Stimulated activated CD4-positive, alpha-beta T cell treated with anti-CD3 and anti-CD28 coated beads, Interleukin-15, amount 100 ng/mL, for 1 hour (primary cell): Measurements from ENCODE around the gene GFM1.
A peak's percentile ranks its signal among the peaks of the same experiment; 100 is the strongest.

Source experiments
- DNase-seq, 2 donors: peaks; one replicate each; pipeline ENCODE4 v3.0.0-alpha.2; 2020; ENCODE audit warnings: low read depth in 1 of 2, low spot score in 1 of 2

Gene GFM1

DNA sequence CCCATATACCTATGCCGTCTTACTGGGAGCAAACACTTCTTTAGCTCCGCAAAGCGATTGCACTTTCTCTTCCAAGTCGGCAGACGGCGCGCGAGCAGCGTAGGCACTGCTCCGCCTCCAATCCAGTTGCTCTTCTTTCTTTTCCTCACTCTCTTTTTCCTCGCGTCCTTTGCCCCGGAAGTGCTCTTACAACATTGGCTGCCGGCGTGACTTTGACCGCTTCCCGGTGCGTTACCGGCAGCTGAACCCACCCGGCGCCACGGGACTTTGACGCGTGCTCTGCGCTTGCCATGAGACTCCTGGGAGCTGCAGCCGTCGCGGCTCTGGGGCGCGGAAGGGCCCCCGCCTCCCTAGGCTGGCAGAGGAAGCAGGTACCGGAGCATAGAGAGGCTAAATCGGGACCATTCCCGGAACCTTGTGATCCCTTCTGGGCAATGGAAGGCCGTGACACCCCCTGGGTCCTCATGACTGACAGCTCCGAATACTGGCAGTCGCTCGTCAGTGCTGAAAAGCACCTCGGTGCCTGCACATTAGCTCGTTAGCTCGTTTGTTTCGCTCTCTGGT, at the start of gene GFM1:
Gene GFM1 (plus strand): TSS at position 183 of the 564 bp plus-strand sequence. CDS start 108 bp downstream, at position 291.
- peak; percentile 67 to 73 for DNase-seq

DNA sequence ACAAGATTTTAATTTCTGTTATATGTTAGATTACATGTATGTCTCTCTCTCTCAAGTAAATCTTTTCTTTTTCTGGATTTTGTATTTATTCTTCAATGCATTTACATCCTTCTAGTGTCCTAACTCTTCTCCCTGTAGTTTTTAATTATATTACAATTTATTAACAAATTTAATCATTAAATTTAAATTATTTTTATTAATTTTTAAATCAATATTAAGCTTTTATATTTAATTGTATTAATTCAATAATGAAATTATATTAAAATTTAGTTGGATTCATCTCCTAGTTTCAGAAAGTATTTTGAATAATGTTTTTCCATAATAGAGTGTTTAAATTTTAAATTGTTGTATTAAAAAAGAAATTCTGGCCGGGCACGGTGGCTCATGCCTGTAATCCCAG, 43.5 kb upstream of the GFM1 start:
- no peak for DNase-seq

DNA sequence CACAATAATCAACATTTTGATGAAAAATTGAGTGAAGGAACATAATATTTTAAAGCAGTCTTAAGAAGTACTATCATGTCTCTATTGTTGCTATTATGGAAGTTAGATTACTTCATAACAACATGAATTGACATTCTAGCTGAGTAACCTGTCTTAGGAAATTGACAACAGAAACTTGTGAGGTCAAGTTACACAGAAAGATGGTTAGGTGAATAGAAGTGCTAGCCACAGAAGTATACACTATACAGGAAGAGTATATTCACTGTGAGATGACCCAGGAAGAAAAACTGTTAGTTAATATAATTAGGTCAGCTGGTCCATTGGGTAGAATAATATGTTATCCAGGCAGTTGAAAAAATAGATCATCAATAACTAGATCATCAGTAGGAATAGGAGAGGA, 42.1 kb upstream of the GFM1 start:
- DNase-seq: no peak

DNA sequence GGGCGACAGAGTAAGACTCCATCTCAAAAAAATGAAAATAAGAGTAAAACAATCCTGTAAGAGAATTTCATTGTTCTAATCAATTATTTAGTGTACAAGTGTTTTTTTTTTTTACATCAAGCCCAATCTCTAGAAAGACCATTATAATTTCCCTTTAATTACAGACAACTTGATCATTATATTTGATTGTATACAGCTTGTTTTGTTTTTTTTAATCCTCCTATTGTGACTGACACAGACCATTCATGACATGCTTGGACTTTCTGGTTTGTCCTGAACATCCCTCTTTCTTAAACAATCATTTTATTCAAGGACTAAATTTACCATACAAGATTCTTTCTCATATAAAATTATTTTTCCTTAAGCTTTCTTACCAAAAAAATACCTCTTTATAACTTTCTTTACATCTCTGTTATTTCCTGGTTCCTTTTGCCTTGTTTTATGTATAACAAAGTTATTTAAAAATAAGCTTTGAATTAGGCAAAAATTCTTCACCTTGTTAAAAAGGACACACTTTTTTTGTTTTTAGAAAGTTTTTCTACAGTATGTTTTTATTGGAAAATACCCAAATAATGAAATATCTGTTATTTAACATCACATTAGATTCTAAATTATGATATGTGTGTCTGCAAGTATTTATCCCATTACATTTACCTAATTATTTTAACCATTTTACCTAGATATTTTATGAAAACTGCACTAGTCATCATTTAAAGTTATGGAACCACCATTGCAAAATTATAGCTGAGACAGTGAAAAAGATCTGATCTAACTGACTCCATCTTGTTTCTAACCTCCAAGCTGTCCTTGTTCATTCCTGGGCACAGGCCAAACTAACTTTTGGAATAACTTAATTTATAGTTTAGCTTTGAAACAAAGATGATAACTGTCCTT, 26.1 kb upstream of the GFM1 start:
- no peak for DNase-seq

DNA sequence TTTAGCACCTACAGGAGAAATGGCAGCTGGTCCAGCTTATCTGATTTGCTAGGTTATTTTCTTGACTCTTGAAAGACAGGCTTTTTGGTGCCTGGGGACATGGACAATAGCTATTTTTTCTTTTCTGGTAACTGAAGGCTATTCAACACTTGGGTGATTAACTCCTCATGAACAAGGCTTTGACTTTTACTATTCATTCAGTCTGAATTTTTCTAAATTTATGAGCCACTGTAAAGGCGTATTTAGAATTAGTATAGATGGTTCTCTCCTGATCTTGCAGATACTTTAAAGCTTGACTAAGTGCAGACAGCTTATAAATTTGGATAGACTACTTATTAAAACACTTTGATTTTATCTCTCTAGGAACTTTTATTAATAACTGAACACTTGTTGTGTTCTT, 18.4 kb upstream of the GFM1 start:
- no peak for DNase-seq

DNA sequence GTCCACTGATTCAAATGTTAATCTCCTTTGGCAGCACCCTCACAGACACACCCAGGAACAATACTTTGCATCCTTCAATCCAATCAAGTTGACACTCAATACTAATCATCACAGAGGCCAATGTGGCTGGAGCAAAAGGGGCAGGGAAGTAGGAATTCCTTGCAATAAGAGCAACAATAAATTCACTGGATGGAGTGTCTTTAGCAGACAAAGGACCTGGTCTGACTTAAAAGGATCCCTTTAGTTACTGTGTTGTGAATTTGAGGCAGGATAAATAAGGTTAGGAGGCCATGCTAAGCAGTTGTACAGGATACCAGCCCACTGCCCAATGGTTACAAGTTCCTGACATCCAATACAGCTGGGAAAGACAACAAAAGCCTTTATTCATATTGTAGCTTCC, 12.3 kb upstream of the GFM1 start:
- DNase-seq: no peak

DNA sequence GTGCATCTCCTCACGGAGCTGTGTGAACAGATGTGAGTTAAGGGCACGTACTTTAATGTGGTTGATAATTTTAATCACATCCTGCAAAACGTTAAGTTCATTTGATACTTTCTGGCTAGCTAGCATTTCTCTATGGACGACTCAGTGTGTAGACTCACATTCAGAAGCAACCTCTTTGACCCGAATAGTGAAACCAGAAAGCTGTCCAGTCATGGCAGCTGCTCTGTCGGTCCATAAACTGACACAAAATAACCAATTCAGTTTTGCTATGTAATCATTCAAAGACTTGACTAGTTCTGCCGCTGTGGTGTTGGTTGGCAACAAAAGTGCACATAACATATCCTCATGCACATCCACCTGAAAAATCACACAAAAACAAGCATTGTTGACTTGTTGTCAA, 3.7 kb upstream of the GFM1 start:
- no peak for DNase-seq

DNA sequence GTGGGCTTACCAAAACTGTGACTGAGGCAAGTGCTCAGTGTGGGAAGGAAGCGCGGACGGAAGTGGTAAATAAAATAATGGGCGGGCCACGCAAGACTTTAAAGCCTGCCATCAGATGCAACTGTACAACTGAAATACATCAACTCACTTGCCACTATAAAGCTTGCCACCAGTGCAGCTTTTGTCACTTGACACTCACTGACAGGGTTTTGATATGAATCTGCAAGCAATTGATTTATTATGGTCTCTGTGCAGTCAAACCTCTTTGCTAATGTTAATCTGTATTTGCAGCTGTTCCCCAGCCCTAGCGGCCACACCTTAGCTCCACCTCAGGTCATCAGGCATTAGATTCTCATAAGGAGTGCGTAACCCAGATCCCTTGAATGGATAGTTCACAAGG, 2.3 kb upstream of the GFM1 start:
- no peak for DNase-seq

DNA sequence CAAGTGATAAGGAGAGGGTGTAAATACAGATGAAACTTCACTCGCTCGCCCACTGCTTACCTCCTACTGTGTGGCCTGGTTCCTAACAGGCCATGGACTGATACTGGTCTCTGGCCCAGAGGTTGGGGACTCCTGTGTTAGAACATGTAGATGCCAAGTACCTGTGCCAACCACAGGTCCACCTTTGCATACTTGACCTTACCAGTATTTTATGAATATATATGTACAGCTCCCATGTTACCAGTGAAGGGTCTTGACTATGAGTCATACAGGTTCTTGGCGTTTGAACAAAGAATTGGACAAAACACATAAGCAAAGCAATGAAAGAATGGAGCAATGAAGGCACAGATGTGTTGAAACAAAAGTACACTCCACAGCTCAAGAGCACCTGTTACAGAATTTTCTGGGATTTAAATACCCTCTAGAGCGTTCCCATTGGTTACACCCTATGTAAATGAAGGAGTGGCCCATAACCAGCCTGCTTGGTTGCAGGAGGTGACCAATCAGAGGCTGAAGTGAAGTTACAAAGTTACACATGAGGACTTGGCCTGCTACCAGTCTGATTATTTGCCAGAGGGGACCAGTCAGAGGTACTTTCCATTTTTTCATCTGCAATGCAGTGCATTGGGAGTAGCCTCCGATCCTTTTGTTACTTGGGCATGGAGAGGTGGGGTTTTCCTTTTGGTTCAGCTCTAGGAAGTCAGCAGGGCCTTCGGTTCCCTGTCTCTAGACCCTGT, 1.7 kb upstream of the GFM1 start:
- no peak for DNase-seq

DNA sequence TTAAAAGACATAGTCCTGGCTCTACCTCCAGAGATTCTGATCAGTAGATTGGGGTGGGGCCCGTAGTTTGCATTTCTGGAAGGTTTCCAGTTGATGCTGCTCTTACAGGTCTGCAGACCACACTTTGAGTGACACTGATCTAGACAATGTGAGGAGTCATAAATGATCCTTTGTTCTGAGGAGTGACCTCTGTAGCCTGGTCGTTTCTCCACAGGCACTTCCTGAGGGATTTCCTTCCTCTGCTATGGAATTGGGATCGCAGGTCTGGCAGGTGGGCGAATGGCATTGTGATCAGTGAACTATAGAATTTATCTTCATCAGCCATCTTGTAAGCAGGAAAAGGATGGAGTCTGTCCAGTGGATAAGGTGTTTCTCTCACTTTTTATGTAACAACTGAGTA, 5.5 kb downstream of the GFM1 start:
- DNase-seq: no peak

DNA sequence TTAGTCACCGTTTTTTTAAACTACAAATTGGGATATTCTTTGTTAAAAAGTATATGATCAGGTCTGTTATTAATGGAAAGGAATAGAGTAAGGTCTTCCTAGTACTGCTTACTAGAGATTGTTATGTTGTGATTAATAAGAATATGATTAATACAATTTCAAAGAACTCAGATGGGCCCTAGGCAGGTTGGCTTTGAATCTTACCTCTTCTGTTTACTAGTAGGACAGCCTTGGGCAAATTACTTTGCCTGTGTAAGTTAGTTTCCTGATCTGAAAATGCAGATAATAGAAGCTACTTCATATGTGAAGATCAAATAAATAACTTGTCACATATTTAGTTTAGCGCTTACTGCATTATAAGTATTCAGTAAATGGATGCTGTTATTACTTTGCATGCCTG, 6.9 kb downstream of the GFM1 start:
- DNase-seq: no peak

DNA sequence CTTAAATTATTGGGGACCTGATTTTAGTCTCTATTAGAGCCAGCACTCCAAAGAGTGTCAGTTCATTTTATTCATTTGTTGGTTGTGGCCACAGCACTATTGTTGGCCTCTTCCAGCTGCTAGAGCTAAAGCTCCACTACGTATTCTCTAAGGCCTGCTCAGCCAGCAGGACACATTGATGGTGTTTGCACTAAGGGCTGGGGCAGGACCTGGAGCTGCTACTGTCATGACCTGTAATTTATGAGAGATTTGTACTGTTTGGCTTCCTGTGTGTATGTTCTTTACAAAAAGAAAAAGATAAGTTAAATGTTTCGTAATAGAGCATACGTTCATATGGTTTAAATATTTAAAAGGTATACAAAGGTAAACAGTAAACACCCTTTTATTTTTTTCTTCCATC, 8.1 kb downstream of the GFM1 start:
- no peak for DNase-seq

DNA sequence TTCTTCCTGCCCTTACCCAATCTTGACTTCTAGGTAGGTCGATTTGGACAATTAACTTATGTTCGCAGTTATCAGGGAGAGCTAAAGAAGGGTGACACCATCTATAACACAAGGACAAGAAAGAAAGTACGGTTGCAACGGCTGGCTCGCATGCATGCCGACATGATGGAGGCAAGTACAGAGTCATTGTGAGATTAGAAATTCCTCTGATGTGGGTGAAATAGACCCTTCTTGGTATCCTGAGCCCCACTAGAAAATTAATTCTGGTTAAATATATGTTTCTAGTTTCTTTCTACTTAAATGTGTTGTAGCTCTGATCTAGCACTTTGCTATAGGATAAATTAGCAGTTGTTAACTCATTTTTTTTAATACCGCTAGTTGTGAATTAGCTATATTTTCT, 14.6 kb downstream of the GFM1 start:
- DNase-seq: no peak

DNA sequence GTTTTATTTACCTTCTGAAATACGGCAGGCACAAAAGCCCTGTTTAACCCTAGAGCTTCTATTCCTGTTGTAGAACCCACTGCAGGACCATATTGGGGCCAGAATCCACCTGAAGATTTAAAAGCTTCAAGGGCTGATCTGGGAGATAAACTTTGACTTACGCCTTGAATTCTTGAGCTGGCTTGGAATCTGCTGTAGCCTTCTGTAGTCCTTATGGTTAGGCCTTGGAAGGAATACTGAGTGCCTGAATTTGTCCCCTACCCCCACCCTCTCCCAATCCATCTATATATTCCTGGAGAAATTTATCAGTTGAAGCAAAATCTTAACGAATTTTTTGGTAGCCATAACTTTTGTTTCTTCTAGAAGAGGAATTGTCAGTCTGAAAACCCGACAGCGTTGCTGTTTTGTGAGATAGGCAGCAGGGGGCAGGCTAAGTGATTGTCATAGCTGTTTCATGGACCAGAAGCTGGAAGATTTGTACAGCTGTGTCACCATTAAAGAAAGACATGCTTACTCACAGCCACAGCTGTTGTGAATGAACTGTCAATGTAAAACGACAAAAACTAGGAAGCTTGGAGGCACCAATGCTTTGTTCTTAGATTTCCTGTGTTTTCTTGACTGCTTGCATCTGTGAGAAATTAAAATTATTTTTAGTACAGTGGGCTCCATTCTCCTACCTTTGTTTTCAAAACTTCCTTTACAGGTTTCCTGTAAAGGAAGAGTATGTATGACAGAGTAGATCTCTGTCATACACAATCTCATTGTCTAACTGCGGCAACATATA, 15.3 kb downstream of the GFM1 start:
- peak; percentile 5 to 10 for DNase-seq

DNA sequence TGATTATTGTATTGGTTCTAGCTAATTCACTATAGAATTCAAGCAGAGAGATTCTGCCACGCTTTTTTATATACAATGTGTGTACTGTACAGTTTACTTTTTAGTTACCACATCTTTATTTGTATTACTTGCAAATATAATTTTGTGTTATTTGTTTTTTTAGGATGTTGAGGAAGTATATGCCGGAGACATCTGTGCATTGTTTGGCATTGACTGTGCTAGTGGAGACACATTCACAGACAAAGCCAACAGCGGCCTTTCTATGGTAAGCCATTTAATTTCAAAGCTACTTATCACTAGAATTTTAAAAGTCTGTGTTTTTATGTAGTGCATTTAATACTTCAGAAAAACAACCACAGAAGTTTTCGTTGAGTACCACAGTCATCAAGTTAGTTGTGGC, 16.4 kb downstream of the GFM1 start:
- no peak for DNase-seq

DNA sequence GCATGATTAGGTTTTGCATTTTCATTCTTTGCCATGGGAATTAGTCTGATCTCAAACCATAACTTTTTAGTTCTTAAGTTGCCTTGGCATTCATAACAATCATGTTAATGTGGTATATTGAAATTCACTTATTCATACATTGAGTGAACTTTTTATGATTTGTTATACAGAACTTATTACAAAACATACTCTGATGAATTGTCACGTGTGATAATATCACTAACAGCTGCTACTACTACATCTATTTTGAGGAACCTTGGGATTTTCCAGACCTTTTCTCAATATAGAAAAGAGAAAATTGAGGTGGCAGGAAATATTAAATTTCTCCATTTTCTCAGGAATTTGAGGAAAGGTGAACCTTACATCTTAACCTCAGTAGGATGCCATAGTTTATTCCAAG, 18.9 kb downstream of the GFM1 start:
- DNase-seq: no peak

DNA sequence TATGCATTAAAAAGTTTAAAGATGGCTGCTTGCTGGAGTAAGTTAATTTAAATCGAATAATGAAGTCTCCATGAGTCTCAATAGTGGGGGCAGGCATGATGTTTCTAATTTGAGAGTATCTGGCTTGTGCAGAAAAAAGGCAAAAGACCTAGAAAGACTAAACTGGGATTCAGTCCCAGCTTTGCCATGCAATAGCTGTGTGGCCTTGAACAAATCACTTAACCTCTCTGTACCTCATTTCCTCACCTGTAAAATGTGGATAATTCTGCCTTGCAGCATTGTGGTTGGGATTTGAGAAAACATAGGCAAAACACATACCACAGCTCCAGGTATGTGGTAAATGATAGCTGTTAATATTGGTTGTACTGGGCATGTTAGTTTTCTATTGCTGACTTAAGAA, 19.5 kb downstream of the GFM1 start:
- no peak for DNase-seq

DNA sequence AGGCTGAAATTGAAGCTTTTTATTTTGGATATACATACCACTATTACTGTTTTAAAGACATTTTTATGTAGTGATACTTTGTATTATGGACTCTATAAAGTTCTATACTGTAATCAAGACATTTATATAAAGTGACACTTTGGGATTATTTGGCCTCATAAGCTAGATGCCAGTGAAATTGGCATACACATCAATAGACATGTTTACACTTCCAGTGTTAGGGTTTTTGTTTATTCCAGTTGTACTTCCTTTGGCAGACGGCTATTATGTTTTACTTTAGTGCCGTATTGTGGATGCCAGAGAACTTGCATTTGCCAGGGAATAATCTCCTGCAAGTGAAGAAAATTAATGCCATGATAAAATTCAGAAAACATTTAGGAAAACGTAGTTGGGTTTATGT, 22.1 kb downstream of the GFM1 start:
- no peak for DNase-seq

DNA sequence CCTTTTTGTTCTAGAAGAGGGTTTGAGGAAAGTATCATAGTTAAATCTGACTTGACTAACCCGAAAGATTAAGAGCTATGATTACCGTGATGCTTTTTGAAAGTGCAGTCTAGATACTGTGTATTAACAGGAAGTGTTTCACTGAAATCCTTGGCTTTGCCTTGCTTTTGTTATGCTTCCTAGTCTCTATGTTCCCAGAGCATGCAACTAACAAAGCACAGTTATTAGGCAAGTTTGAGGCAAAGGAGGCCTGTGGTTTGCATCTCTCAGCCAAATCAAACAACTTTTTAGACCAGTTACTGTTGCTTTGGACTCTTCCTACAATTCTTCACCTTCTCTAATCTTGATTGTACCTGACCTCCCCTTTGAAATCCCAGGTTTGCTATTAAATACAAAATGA, 24.2 kb downstream of the GFM1 start:
- no peak for DNase-seq

DNA sequence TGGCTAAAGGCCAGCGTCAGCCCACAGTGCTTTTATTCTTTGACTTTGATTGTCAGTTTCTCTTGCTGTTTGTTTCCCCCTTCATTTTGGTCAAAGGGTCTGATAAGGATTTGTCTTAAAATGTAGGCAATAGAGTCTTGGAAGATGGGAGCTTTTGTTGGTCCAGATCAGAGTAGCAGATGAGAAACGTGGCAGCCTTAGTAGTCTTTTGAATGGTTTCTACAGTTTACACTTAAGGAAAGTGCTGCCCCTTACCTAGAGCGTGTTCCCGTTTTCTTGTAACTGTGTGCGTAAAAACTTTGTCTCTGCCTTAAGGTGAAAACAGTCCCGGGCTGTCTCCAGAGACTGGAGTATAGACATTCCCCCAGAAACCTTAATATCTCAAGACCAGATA, 27.5 kb downstream of the GFM1 start:
- DNase-seq: no peak
